Colon (tissue), 2 donors: ENCODE measurements around the gene NNT.
"Not testable (repeated sequence)": the region's sequence is repeated elsewhere in the genome, so short reads cannot be mapped to it uniquely, and the experiment has no call there.

Source experiments
- FAIRE-seq: peaks from 2 replicates; lab custom pipeline; 2012; peaks lifted over from hg19 to GRCh38; lab: Jason Lieb, UNC
- donor health status: control.
- donor health status: control.

The NNT gene

GRCh38 chr5:43602461-43603343 lies at the start of gene NNT:
TSS of gene NNT (plus strand) at chr5:43603180. CDS start at chr5:43609196, 6,016 bp downstream.
- no peak for FAIRE-seq

GRCh38 chr5:43553381-43553780 lies 49.6 kb upstream of the NNT start:
- FAIRE-seq = no peak

GRCh38 chr5:43554497-43554896 lies 48.5 kb upstream of the NNT start:
- FAIRE-seq = no peak

DNA sequence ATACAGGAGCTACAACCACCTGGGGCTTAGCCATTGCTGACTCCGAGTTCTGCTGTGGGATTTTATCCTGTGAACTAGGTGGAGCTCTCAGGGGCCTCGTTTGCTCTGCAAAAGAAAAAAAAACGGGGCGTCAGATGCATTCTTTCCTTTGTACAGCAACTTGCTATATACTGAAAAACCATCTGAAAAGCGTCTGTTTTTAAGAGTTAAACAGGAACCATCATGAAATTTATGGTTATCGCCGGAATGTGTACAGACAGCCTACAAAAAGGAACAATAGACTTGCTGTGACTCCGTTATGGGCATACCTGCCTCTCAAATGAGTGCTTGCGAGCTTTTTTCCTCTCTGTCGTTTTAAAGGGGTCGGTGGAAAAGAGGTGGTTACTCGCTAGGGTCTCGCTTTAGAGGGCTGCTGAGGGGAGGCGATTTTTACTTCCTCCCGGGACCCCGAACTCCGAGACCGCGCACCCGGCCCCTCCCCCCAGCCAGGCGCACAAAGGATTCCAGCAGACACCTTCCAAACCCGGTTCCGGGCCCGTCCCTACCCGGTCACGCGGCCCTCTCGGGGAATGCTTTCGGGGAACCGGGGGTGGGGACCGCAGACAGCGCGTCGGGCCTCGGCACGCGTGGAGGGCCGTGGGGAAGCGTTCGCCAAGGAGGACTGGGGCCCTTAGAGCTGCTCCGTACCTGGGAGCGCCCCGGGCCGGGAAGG lies 46.9 kb upstream of the NNT start:
- no peak for FAIRE-seq

DNA sequence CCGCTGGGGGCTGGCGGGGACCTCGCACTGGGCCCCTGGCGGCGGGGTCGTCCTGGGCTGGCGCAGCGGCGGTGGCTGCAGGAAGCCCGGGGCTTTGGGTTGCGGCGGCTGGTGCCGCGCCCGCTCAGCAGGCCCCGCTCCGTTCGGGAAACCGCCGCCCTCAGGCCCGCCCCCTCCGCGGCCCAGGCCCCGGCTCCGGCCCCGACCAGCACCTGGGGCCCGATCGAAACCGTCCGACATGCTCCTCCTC lies 46.4 kb upstream of the NNT start:
- not testable (repeated sequence) for FAIRE-seq

DNA sequence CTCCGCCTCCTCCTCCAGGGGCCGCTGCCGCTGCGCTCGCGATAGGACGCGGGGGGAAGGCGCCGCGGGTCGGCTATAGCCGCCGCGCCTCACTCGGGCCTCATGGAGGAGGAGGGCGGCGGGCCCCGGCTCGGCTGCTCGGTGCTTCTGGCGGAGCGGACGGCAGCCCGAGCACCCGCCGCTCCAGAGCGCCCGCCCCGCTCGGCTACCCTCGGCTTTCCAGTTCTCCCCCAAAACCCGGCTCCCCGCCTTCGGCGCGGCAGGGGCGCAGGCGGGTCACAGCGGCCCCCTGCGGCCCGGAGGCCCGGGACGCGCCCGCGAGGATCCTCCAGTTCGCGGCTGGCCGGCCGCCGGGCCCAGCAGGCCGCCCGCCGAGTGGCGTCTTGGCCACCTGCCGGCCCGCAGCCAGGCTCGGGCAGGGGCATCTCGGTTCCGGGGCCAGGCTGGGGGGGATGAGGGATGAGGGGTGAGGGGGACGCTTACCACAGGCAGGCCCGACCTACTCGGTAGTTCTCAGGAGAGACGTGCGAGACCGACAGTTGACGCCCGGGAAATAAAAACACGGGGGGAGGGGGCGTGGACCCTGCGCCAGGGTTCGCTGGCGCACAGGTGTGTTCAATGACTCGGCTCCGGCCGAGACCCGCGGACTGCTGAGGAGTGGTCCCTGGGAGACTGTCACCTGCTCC lies 46.0 kb upstream of the NNT start, which contains the start of gene PAIP1:
Gene PAIP1, minus strand, starts transcription at position 221 of the 686 bp plus-strand sequence. CDS start 231 bp downstream, outside the sequence.
- FAIRE-seq = no peak

DNA sequence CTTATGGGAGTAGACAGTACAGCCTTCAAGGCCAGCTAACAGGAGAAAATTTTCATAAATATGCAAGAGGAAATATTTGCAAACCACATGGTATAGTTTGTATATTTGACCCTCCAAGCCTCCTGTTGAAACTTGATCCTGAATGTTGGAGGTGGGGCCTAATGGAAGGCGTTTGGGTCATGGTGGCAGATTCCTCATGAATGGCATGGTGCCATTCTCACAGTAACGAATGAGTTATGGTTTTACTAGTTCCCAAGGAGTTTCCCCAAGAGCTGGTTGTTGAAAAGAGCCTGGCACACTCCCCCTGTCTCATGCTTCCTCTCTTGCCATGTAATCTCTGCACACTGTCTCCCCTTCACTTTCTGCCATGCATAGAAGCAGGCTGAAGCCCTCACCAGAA lies 42.9 kb upstream of the NNT start:
- FAIRE-seq = no peak

DNA sequence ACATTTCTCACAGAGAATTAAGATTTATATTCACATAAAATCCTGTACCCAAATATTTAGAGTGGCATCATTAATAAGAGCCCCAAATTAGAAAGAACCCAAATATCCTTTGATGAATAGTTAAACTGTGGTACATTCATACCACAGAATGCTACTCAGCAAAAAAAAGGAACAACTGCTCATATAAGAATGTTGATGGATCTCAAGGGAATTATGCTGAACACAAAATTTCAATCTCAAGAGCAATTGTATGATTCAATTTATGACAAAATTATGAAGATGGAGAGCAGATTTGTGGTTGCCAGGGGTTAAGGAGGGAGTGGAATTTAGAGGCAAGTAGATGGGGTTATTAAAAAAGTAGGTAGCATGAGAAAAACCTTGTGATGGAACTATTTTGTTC lies 41.6 kb upstream of the NNT start:
- no peak for FAIRE-seq

GRCh38 chr5:43563321-43563720 lies 39.7 kb upstream of the NNT start:
- no peak for FAIRE-seq

DNA sequence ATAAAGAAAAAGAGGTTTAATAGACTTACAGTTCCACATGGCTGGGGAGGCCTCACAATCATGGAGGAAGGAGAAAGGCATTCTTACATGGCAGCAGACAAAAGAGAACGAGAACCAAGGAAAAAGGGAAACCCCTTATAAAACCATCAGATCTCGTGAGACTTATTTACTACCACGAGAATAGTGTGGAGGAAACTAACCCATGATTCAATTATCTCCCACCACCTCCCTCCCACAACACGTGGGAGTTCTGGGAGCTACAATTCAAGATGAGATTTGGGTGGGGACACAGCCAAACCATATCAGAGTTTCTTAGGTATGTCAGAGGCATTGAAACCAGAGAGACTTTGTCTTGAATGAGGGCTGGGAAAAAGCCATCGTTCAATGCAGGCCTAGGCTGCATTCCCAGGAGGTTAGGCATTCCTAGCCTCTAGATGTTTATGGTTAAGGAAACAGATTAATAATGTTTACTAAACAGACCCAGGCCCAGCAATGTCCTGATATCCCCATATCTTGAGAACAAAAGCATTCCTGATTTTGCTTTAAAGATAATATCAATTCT lies 38.6 kb upstream of the NNT start:
- FAIRE-seq = no peak

GRCh38 chr5:43565043-43565442 lies 37.9 kb upstream of the NNT start:
- FAIRE-seq = no peak

GRCh38 chr5:43567967-43568366 lies 35.0 kb upstream of the NNT start:
- no peak for FAIRE-seq

DNA sequence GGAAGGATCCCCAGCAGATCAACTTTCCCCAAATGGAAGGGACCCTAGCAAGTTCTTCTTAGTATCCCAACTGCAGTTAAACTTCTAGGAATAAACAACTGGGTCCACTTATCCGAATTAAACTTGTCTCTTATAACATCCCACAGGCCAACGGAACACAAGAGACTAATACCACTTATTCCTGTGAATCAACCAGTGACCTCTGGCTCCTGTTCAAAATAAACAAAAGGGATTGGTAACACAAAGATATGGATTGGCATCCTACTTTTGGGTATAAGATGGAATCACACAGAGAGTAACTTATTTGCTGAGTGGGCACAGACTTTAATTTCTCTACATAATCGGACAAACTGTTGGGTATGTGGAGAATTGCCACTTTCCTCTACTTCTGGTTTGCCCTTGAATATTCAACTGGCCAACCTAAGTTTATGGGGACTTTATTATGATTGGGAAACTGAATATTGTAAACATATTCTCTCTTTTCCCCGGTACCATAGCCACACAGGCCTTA lies 33.7 kb upstream of the NNT start:
- no peak for FAIRE-seq

DNA sequence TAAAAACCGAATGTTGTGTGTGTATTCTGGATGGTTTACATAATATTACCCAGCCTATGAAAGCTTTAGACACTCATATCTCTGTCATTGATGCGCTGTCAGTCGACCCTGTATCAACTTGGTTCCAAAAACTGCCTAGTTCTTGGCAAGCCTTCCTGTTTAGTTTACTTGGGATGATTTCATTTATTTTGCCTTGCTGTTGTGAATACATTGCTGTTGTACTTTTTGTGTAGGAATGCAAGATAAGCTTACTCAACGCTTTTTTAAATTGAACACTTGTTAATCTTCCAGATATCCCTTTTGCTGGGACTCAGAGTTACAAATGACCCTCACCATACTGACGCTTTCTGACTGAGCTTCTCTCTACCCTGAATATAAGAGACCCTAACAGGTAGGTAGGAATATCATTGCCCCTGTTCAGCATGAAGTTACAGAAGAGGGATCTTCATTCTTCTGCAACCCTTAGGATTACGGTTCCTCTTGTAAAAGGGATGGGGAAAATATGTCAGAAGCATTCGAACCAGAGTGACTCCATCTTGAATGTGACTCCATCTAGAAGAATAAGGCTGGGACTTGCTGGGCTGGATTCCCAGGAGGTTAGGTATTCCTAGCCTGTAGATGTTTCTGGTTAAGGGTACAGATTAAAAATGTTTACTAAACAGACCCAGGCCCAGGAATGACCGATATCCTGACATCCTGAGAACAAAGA lies 32.4 kb upstream of the NNT start:
- no peak for FAIRE-seq

DNA sequence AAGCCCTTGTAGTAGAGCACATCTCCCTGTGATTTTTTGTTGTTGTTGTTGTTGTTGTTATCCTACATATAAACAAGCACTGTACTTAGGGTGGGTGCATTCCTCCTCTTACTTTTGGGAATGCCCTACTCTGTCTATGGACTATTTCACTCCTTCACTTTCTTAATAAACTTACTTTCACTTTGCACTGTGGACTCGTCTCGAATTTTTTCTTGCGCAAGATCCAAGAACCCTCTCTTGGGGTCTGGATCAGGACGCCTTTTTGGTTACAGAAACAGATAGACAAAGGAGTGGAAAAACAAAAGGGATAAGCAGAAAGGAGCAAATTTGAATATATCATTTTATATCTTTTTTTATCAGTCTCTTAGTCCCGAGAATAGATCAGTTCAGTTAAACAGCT lies 31.7 kb upstream of the NNT start:
- FAIRE-seq = no peak

GRCh38 chr5:43572357-43572756 lies 30.6 kb upstream of the NNT start:
- FAIRE-seq = no peak

- FAIRE-seq = no peak
These were observed 29.9 kb upstream of the NNT start for GRCh38 chr5:43573058-43573457.

DNA sequence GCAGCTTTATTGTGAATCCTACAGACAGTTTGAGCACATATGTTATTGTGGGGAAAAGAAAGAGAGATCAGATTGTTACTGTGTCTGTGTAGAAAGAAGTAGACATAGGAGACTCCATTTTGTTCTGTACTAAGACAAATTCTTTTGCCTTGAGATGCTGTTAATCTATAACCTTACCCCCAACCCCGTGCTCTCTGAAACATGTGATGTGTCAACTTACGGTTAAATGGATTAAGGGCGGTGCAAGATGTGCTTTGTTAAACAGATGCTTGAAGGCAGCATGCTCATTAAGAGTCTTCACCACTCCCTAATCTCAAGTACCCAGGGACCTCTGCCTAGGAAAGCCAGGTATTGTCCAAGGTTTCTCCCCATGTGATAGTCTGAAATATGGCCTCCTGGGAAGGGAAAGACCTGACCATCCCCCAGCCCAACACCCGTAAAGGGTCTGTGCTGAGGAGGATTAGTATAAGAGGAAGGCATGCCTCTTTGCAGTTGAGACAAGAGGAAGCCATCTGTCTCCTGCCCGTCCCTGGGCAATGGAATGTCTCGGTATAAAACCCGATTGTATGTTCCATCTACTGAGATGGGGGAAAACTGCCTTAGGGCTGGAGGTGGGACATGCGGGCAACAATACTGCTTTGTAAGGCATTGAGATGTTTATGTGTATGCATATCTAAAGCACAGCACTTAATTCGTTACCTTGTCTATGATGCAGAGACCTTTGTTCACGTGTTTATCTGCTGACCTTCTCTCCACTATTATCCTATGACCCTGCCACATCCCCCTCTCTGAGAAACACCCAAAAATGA lies 22.4 kb upstream of the NNT start:
- FAIRE-seq = not testable (repeated sequence)

DNA sequence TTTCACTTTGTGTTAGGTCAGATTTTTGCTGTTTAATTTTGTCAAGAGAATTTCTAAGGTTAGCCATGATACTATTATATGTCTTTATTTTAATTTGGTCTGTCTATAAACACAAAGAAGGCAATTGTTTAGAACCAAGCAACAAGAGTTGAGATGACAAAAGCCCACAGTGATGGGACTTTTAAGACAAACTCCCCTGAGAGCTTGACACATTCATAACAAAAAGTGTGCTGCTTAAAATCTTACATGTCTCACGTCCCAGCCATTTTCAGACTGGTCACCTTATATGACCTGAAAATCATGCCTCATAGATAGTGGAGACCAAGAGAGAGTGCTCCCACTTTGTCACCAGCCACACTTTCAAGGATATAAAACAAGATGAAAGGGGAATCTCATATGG lies 21.6 kb upstream of the NNT start:
- no peak for FAIRE-seq

DNA sequence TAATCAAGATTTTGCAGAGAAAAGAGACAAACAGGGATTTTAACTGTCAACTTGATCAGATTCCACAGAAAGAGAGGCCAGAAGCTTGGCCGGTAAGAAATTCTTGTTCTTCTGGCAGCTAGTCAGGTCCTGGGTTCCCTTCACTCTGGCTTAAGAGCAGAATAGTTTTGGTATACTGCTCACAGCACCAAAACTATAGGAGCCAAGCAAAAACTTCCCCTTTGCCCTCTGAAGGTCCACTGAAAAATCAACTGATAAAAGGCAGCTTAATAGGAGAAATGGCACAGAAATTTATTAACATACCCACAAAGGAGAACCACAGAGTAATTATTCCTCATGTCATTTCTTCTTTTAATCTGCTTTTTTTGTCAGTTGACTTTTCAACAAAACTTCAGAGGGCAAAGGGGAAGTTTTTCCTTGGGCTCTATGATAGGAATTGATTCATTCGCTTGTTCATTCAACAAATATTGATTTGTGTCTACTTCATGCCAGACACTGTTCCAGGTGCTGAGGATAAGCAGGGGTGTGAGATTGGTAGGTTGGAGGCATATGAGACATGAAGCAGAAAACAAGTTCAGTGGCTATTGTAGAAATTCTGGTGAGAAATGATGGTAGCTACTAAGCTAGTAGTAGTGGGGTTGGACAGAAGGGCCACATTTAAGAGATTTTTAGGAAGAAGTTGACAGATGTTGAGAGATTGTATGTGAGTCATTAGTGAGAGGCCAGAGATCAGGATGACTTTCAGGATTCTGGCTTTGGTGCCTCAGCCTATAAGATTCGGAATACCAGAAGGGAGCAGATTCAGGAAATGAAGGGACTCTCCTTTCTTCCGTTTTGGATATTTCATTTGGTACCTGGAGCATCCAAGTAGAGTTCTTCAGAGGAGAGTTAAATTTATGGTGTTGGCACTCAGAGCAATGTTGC lies 20.6 kb upstream of the NNT start:
- no peak for FAIRE-seq
